OCI-LY1 (cell line): ENCODE results near the gene EFNB1.

Experiments
- H2AFZ ChIP-seq: fragments of 200-600 bp; sonication (generic), shearing (Covaris generic); 2 replicates; pipeline ENCODE4 v1.6.0; 2014; ENCODE audit warnings: antibody characterized with exemption, mild to moderate bottlenecking, low read length
- H3F3A ChIP-seq: fragments of 200-600 bp; sonication (generic), shearing (Covaris generic); 2 replicates; pipeline ENCODE4 v1.6.0; 2014; ENCODE audit warnings: mild to moderate bottlenecking, antibody characterized with exemption, low read length, moderate library complexity; ENCODE audit not compliant: insufficient read depth
- H3K27ac ChIP-seq: fragments of 200-600 bp; sonication (generic); 2 replicates; pipeline ENCODE4 v1.5.1; 2014; ENCODE audit warnings: low read length, mixed run types, mild to moderate bottlenecking, low read depth; ENCODE audit not compliant: poor library complexity, severe bottlenecking
- H3K27me3 ChIP-seq: fragments of 200-600 bp; sonication (generic); 2 replicates; pipeline ENCODE4 v1.6.0; 2014; ENCODE audit warnings: antibody characterized with exemption, mild to moderate bottlenecking, low read length, moderate library complexity; ENCODE audit not compliant: insufficient read depth
- H3K36me3 ChIP-seq: fragments of 200-600 bp; sonication (generic); 2 replicates; pipeline ENCODE4 v1.6.1; 2014; ENCODE audit warnings: mild to moderate bottlenecking, antibody characterized with exemption, low read length, moderate library complexity, mixed read lengths; ENCODE audit not compliant: insufficient read depth
- H3K4me1 ChIP-seq: fragments of 200-600 bp; sonication (generic); 2 replicates; pipeline ENCODE4 v1.5.1; 2014; ENCODE audit warnings: mild to moderate bottlenecking, low read length, moderate library complexity; ENCODE audit not compliant: insufficient read depth, severe bottlenecking
- H3K4me2 ChIP-seq: fragments of 200-600 bp; sonication (generic), shearing (Covaris generic); 2 replicates; pipeline ENCODE4 v1.6.1; 2014; ENCODE audit warnings: low read length
- H3K4me3 ChIP-seq: fragments of 200-600 bp; sonication (generic); 2 replicates; pipeline ENCODE4 v1.5.1; 2014; ENCODE audit warnings: low read length, low read depth, mild to moderate bottlenecking, mixed read lengths; ENCODE audit not compliant: poor library complexity, severe bottlenecking
- H3K79me2 ChIP-seq: fragments of 200-600 bp; shearing (Covaris generic); 2 replicates; pipeline ENCODE4 v1.6.1; 2016; ENCODE audit warnings: mixed run types, low read length, mixed read lengths; ENCODE audit not compliant: insufficient read depth
- H3K9ac ChIP-seq: fragments of 200-600 bp; sonication (generic), shearing (Covaris generic); 2 replicates; pipeline ENCODE4 v1.6.1; 2014; ENCODE audit warnings: mild to moderate bottlenecking, low read length, mixed read lengths
- H3K9me2 ChIP-seq: fragments of 200-600 bp; sonication (generic), shearing (Covaris generic); 2 replicates; pipeline ENCODE4 v1.6.1; 2014; ENCODE audit warnings: low read depth, mild to moderate bottlenecking, low read length, mixed read lengths
- H3K9me3 ChIP-seq: fragments of 200-600 bp; shearing (Covaris generic); 2 replicates; pipeline ENCODE4 v1.6.1; 2014; ENCODE audit warnings: low read length, mixed read lengths
- H4K20me1 ChIP-seq: fragments of 200-600 bp; sonication (generic), shearing (Covaris generic); 2 replicates; pipeline ENCODE4 v1.6.0; 2016; ENCODE audit warnings: mild to moderate bottlenecking, low read length; ENCODE audit not compliant: insufficient read depth
- CTCF ChIP-seq: fragments of 200-600 bp; sonication (generic), shearing (Covaris generic); IDR thresholded peaks from 2 replicates; pipeline ENCODE4 v1.5.1; 2017; ENCODE audit warnings: mild to moderate bottlenecking, antibody characterized with exemption, low read length, moderate library complexity, mixed read lengths
- EZH2 ChIP-seq: fragments of 200-600 bp; sonication (generic), shearing (Covaris generic); IDR thresholded peaks from 2 replicates; pipeline ENCODE4 v1.8.0; 2017; ENCODE audit warnings: borderline replicate concordance, mixed run types, mild to moderate bottlenecking, antibody characterized with exemption, low read length, moderate library complexity, mixed read lengths

EFNB1 gene

GRCh38 chrX:68865926-68866325 is 37.1 kb downstream of the EFNB1 start:
- H3K9me2 ChIP-seq: no peaks in the 10 kb centered on the region
- H3K27ac ChIP-seq: no peak overlapping the region
- H3K36me3 ChIP-seq: no peaks in the 10 kb centered on the region
- H3K9ac ChIP-seq: no peak overlapping the region
- no peaks in the 10 kb centered on the region for H3K9me3 ChIP-seq
- no peaks in the 10 kb centered on the region for H3K4me1 ChIP-seq
- no peaks in the 10 kb centered on the region for H3K27me3 ChIP-seq
- no peaks in the 10 kb centered on the region for H3F3A ChIP-seq
- H3K79me2 ChIP-seq: no peaks in the 10 kb centered on the region
- TF ChIP-seq CTCF (no peak), EZH2 (no peak)
- H4K20me1 ChIP-seq: no peaks in the 10 kb centered on the region
- H3K4me2 ChIP-seq: no peak overlapping the region
- H2AFZ ChIP-seq: no peak overlapping the region
- H3K4me3 ChIP-seq: no peak overlapping the region

GRCh38 chrX:68867458-68868112 is 38.8 kb downstream of the EFNB1 start:
- no peaks in the 10 kb centered on the region for H3K27me3 ChIP-seq
- H3K9ac ChIP-seq: no peak overlapping the region
- H4K20me1 ChIP-seq: no peaks in the 10 kb centered on the region
- H3K9me3 ChIP-seq: no peaks in the 10 kb centered on the region
- no peak overlapping the region for H3K4me2 ChIP-seq
- no peak overlapping the region for H2AFZ ChIP-seq
- no peaks in the 10 kb centered on the region for H3K36me3 ChIP-seq
- H3K9me2 ChIP-seq: no peaks in the 10 kb centered on the region
- H3F3A ChIP-seq: no peaks in the 10 kb centered on the region
- no peak for TF ChIP-seq CTCF
- no peak for TF ChIP-seq EZH2
- H3K79me2 ChIP-seq: no peaks in the 10 kb centered on the region
- H3K4me1 ChIP-seq: no peaks in the 10 kb centered on the region
- no peak overlapping the region for H3K4me3 ChIP-seq
- no peak overlapping the region for H3K27ac ChIP-seq

- H3K79me2 ChIP-seq: no peaks in the 10 kb centered on the region
- no peaks in the 10 kb centered on the region for H3K9me3 ChIP-seq
- H3F3A ChIP-seq: no peaks in the 10 kb centered on the region
- H3K36me3 ChIP-seq: no peaks in the 10 kb centered on the region
- H3K9me2 ChIP-seq: no peaks in the 10 kb centered on the region
- no peak overlapping the region for H3K4me3 ChIP-seq
- H3K27me3 ChIP-seq: no peaks in the 10 kb centered on the region
- H3K9ac ChIP-seq: no peak overlapping the region
- no peak overlapping the region for H3K27ac ChIP-seq
- no peak overlapping the region for H2AFZ ChIP-seq
- H3K4me1 ChIP-seq: no peaks in the 10 kb centered on the region
- no peaks in the 10 kb centered on the region for H4K20me1 ChIP-seq
- TF ChIP-seq CTCF (no peak), EZH2 (no peak)
- no peak overlapping the region for H3K4me2 ChIP-seq
Observed at GRCh38 chrX:68868316-68868715, 39.5 kb downstream of the EFNB1 start.
